SJSA1 (cell line): ENCODE results near the gene APBB1IP. TPM values are rescaled to one million over a fixed set of nuclear protein-coding genes. Genes with fewer than 3 reads are reported as not detected.
"Not testable (repeated sequence)": the region's sequence is repeated elsewhere in the genome, so short reads cannot be mapped to it uniquely, and the experiment has no call there.

ENCODE experiments used
- DNase-seq, 2 experiments: peaks; one replicate each; pipeline ENCODE4 v3.0.0-alpha.2; 2015 to 2020; ENCODE audit warnings: low spot score in 2 of 2, low read depth in 1 of 2
- H3K27ac ChIP-seq: fragments of 250-450 bp; sonication (Bioruptor Pico); 2 replicates; pipeline ENCODE4 v1.5.1; 2020; ENCODE audit warnings: mild to moderate bottlenecking, moderate library complexity
- H3K27me3 ChIP-seq: fragments of 250-450 bp; sonication (Bioruptor Pico); replicated peaks from 2 replicates; pipeline ENCODE4 v1.5.1; 2020; ENCODE audit warnings: mild to moderate bottlenecking, moderate library complexity
- H3K36me3 ChIP-seq: fragments of 250-450 bp; sonication (Bioruptor Pico); 2 replicates; pipeline ENCODE4 v1.5.1; 2020; ENCODE audit warnings: mild to moderate bottlenecking
- H3K4me1 ChIP-seq: fragments of 250-450 bp; sonication (Bioruptor Pico); replicated peaks from 2 replicates; pipeline ENCODE4 v1.6.1; 2021; ENCODE audit warnings: mild to moderate bottlenecking
- H3K4me3 ChIP-seq: fragments of 250-450 bp; sonication (Bioruptor Pico); 2 replicates; pipeline ENCODE4 v1.5.1; 2020; ENCODE audit warnings: mild to moderate bottlenecking
- H3K9me3 ChIP-seq: fragments of 250-450 bp; sonication (Bioruptor Pico); replicated peaks from 2 replicates; pipeline ENCODE4 v1.5.1; 2020; ENCODE audit warnings: mild to moderate bottlenecking
- total RNA-seq: library from RNA; depleted of rRNA; stranded (reverse); fragments of >200 nt; shearing (Covaris generic); gene quantifications from 2 replicates; pipeline ENCODE4 v1.2.3, GENCODE V29; 2014; rRNA removed

The APBB1IP gene
- total RNA-seq, 1 experiment from 2014 or later = not detected

DNA sequence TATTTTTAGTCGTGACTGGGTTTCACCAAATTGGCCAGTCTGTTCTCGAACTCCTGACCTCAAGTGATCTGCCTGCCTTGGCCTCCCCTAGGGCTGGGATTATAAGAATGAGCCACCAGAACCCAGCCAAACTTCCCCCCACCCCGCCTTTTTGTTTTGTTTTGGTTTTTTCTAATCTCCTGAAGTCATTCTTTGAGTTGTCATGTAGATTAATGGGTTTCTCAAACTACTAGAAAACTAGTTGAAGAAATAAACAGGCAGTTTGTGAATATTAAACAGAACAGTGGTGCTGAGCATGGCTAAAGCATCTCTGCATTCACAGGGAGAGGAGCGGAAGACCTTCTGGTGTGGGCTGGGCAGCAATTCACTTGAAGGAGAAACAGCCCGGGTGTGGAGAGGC, 151.7 kb downstream of the APBB1IP start:
- H3K4me1 ChIP-seq, DNase-seq, H3K36me3 ChIP-seq, H3K27me3 ChIP-seq, H3K9me3 ChIP-seq, H3K4me3 ChIP-seq, H3K27ac ChIP-seq: not testable (repeated sequence)

DNA sequence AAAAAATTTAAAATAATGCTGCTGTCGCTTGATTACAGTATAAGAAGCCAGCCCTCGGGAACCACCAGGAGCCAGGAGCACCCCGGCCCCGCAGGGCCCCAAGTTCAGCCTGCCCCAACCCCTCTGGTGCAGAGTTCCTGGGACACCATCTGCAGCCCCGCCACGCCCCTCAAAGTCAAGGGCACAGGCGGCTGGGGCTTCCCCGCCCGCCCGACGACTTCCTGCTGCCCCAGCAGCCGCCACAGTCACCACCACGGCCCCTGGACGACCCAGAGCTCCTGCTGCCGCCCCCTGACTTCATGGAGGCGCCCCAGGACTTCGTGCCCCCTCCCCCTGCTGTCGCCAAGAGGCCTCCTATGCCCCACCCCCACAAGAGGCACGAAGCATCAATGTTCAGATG, 155.8 kb downstream of the APBB1IP start:
- Histone ChIP-seq H3K4me1 (no peaks in the 10 kb centered on the region), H3K27me3 (no peaks in the 10 kb centered on the region), H3K36me3 (no peaks in the 10 kb centered on the region), H3K4me3 (no peak overlapping the region), H3K9me3 (no peaks in the 10 kb centered on the region), H3K27ac (no peak overlapping the region)
- DNase-seq = no peak

GRCh38 chr10:26603283-26603682, 165.1 kb downstream of the APBB1IP start:
- H3K4me3 ChIP-seq, H3K36me3 ChIP-seq, H3K9me3 ChIP-seq, H3K27ac ChIP-seq, H3K4me1 ChIP-seq, H3K27me3 ChIP-seq, DNase-seq: not testable (repeated sequence)

DNA sequence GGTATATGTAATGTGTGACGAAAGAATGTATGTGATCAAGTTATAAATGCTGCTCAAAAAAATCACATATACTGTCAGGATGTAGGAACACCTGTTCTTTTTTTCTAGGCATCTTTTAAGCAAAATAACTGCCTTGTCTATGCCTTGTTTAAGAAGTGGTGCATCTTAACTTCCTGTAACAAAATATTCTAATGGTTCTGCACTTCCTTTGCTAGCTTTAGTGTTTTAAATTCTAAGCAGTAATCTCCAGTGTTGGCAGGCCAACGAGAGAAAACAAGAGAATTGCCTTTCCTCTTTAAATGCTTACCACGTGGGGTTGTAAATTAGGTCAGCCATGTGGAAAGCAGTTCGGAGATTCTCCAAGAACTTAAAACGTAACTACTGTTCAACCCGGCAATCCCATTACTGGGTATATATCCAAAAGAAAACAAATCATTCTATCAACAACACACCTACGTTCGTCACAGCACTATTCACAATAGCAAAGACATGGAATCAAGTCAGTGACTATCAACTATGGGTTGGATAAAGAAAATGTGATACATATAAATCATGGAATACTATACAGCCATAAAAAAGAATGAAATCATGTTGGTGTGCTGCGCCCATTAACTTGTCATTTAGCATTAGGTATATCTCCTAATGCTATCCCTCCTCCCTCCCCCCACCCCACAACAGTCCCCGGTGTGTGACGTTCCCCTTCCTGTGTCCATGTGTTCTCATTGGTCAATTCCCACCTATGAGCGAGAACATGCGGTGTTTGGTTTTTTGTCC, 166.4 kb downstream of the APBB1IP start:
- H3K36me3 ChIP-seq, H3K27me3 ChIP-seq, H3K4me1 ChIP-seq, H3K27ac ChIP-seq, DNase-seq, H3K4me3 ChIP-seq, H3K9me3 ChIP-seq: not testable (repeated sequence)

GRCh38 chr10:26606389-26606877, 168.3 kb downstream of the APBB1IP start:
- H3K27ac ChIP-seq = not testable (repeated sequence)

GRCh38 chr10:26612151-26612915, 174.2 kb downstream of the APBB1IP start:
- Histone ChIP-seq H3K4me3 (no peak overlapping the region), H3K27ac (no peak overlapping the region), H3K36me3 (no peaks in the 10 kb centered on the region), H3K4me1 (no peaks in the 10 kb centered on the region), H3K9me3 (no peaks in the 10 kb centered on the region), H3K27me3 (no peaks in the 10 kb centered on the region)
- DNase-seq = no peak

More at GRCh38 chr10:26606389-26606877, 168.3 kb downstream of the APBB1IP start:
- not testable (repeated sequence) for H3K36me3 ChIP-seq, DNase-seq, H3K4me1 ChIP-seq, H3K9me3 ChIP-seq, H3K4me3 ChIP-seq, H3K27me3 ChIP-seq

Other genes starting within 250 kb of the APBB1IP start
- gene GAD2, start 221.6 kb upstream of the APBB1IP start, total RNA-seq = not detected in 2 replicates